IMR-90 (cell line): ENCODE data around the gene CFDP1. TPM values are rescaled to one million over a fixed set of nuclear protein-coding genes. Genes with fewer than 3 reads are reported as not detected.

Source experiments
- ATAC-seq: fragments of 200-7000 bp; cut with Tn5 transposase; 2 replicates; pipeline ENCODE4 v1.9.1; 2020; ENCODE audit warnings: low read depth, mild to moderate bottlenecking, moderate library complexity
- BruUV-seq: library from RNA; stranded (reverse); fragments of 400-500 nt; replicated peaks from 2 replicates; lab custom pipeline; 2021; lab: Mats Ljungman, UMichigan
- CTCF ChIA-PET: fragments of 300-600 bp; formaldehyde crosslinking; extraction: SDS; loops from one replicate; lab custom pipeline; 2021; ENCODE audit warnings: antibody characterized with exemption; lab: Yijun Ruan, JAX
- POLR2A ChIA-PET: fragments of 300-600 bp; sonication (Branson Sonifier 250); formaldehyde crosslinking; loops from one replicate; lab custom pipeline; 2022; ENCODE audit warnings: antibody characterized with exemption; ENCODE audit not compliant: unreplicated experiment; lab: Charles Lee
- DNase-seq: peaks from one replicate; pipeline ENCODE4 v3.0.0; 2013
- H2AFZ ChIP-seq: replicated peaks from 2 replicates; pipeline ENCODE3; 2013; ENCODE audit warnings: low read length, mild to moderate bottlenecking; ENCODE audit not compliant: poor library complexity
- H2AK5ac ChIP-seq: 2 replicates; pipeline ENCODE4 v1.6.1; 2013; ENCODE audit warnings: low read depth, low read length, inconsistent platforms
- H2AK9ac ChIP-seq: replicated peaks from 2 replicates; pipeline ENCODE3; 2013; ENCODE audit warnings: mild to moderate bottlenecking, low read depth, low read length, moderate library complexity; ENCODE audit not compliant: poor library complexity
- H2BK120ac ChIP-seq: 2 replicates; pipeline ENCODE4 v1.6.1; 2013; ENCODE audit warnings: low read depth, low read length, inconsistent platforms
- H2BK15ac ChIP-seq: 3 replicates; pipeline ENCODE4 v1.6.1; 2013; ENCODE audit warnings: low read depth, low read length, inconsistent platforms
- H2BK20ac ChIP-seq: 2 replicates; pipeline ENCODE4 v1.6.1; 2013; ENCODE audit warnings: low read depth, mild to moderate bottlenecking, inconsistent platforms, low read length, moderate library complexity
- H2BK5ac ChIP-seq: 2 replicates; pipeline ENCODE4 v1.6.1; 2013; ENCODE audit warnings: mild to moderate bottlenecking, low read depth, low read length, inconsistent platforms; ENCODE audit not compliant: poor library complexity, severe bottlenecking
- H3K14ac ChIP-seq: replicated peaks from 2 replicates; pipeline ENCODE4 v1.6.1; 2013; ENCODE audit warnings: low read depth, low read length, inconsistent platforms
- H3K18ac ChIP-seq: 2 replicates; pipeline ENCODE4 v1.6.1; 2013; ENCODE audit warnings: low read depth, low read length, control low read depth
- H3K23ac ChIP-seq: 2 replicates; pipeline ENCODE4 v1.6.1; 2013; ENCODE audit warnings: low read depth, low read length, inconsistent platforms
- H3K27ac ChIP-seq: 2 replicates; pipeline ENCODE4 v1.5.1; 2013; ENCODE audit warnings: mild to moderate bottlenecking, control low read depth, low read length; ENCODE audit not compliant: insufficient read depth
- H3K27me3 ChIP-seq: 2 replicates; pipeline ENCODE4 v1.6.1; 2013; ENCODE audit warnings: low read length; ENCODE audit not compliant: control insufficient read depth, insufficient read depth
- H3K36me3 ChIP-seq: 2 replicates; pipeline ENCODE4 v1.6.1; 2013; ENCODE audit warnings: low read length, mixed read lengths; ENCODE audit not compliant: control insufficient read depth, insufficient read depth
- H3K4ac ChIP-seq: 2 replicates; pipeline ENCODE4 v1.6.1; 2013; ENCODE audit warnings: low read depth, low read length, inconsistent platforms
- H3K4me1 ChIP-seq: 2 replicates; pipeline ENCODE4 v1.6.1; 2013; ENCODE audit warnings: low read length, mixed read lengths; ENCODE audit not compliant: control insufficient read depth, insufficient read depth
- H3K4me2 ChIP-seq: 2 replicates; pipeline ENCODE4 v1.6.1; 2013; ENCODE audit warnings: low read depth, mild to moderate bottlenecking, control low read depth, low read length, moderate library complexity
- H3K4me3 ChIP-seq: 2 replicates; pipeline ENCODE4 v1.5.1; 2013; ENCODE audit warnings: low read depth, mild to moderate bottlenecking, control low read depth, low read length, moderate library complexity; ENCODE audit not compliant: insufficient read depth
- H3K56ac ChIP-seq: 2 replicates; pipeline ENCODE4 v1.6.1; 2013; ENCODE audit warnings: low read length, inconsistent platforms; ENCODE audit not compliant: insufficient read depth; ENCODE audit errors: extremely low read depth
- H3K79me1 ChIP-seq, 2 experiments: 2 replicates each; pipeline ENCODE4 v1.6.1; 2013; ENCODE audit warnings: low read length in 2 of 2, inconsistent platforms in 1 of 2, low read depth in 1 of 2
- H3K9ac ChIP-seq: 2 replicates; pipeline ENCODE4 v1.6.1; 2013; ENCODE audit warnings: low read depth, low read length, control low read depth
- H3K9me1 ChIP-seq: 2 replicates; pipeline ENCODE4 v1.6.1; 2013; ENCODE audit warnings: low read length, inconsistent platforms; ENCODE audit not compliant: insufficient read depth
- H3K9me3 ChIP-seq: 2 replicates; pipeline ENCODE4 v1.6.1; 2013; ENCODE audit warnings: low read length; ENCODE audit not compliant: control insufficient read depth, insufficient read depth
- H4K20me1 ChIP-seq: 2 replicates; pipeline ENCODE4 v1.6.1; 2013; ENCODE audit warnings: low read length, inconsistent platforms; ENCODE audit not compliant: insufficient read depth
- H4K5ac ChIP-seq: 2 replicates; pipeline ENCODE4 v1.6.1; 2013; ENCODE audit warnings: mild to moderate bottlenecking, low read depth, low read length, control low read depth
- H4K8ac ChIP-seq, 2 experiments: 2 replicates each; pipeline ENCODE4 v1.6.1; 2013; ENCODE audit warnings: low read depth in 2 of 2, low read length in 2 of 2, control low read depth in 1 of 2, inconsistent platforms in 1 of 2
- H4K91ac ChIP-seq: 2 replicates; pipeline ENCODE4 v1.6.1; 2013; ENCODE audit warnings: low read depth, low read length, inconsistent platforms; ENCODE audit not compliant: insufficient read depth
- ELK1 ChIP-seq: fragments of 150-350 bp; IDR thresholded peaks from 2 replicates; pipeline ENCODE4 v1.6.1; 2016; ENCODE audit warnings: low read depth, mild to moderate bottlenecking, low read length, moderate library complexity, borderline replicate concordance
- FOS ChIP-seq: fragments of 150-350 bp; IDR thresholded peaks from 2 replicates; pipeline ENCODE4 v1.6.1; 2016; ENCODE audit warnings: low read depth, low read length
- MAFK ChIP-seq: IDR thresholded peaks from 2 replicates; pipeline ENCODE4 v1.6.1; 2012; ENCODE audit warnings: low read depth, low read length, improper control_type of control experiment
- MAZ ChIP-seq: IDR thresholded peaks from 2 replicates; pipeline ENCODE4 v1.6.1; 2012; ENCODE audit warnings: low read depth, mild to moderate bottlenecking, low read length, improper control_type of control experiment, moderate library complexity, borderline replicate concordance
- NFE2L2 ChIP-seq: fragments of 150-350 bp; IDR thresholded peaks from 2 replicates; pipeline ENCODE4 v1.6.1; 2016; ENCODE audit warnings: low read depth, mild to moderate bottlenecking, low read length
- RAD21 ChIP-seq: IDR thresholded peaks from 2 replicates; pipeline ENCODE4 v1.6.1; 2012; ENCODE audit warnings: low read length, improper control_type of control experiment
- SMC3 ChIP-seq: fragments of 150-350 bp; IDR thresholded peaks from 2 replicates; pipeline ENCODE4 v1.6.1; 2016; ENCODE audit warnings: low read depth, mild to moderate bottlenecking, antibody characterized with exemption, low read length, moderate library complexity
- WGBS, 2 experiments: methylation state at CpG; one replicate each; pipeline versions ENCODE4 v1.1.5 to v1.1.7; 2013; ENCODE audit warnings: missing lambda C conversion rate in 2 of 2; ENCODE audit not compliant: insufficient read length in 1 of 2; ENCODE audit errors: extremely low coverage in 2 of 2; 5-methylcytosine and 5-hydroxymethylcytosine counted together
- dilution Hi-C: fragments of 300-500 bp; cut with HindIII; formaldehyde crosslinking; loops from one replicate; pipeline ENCODE4 v1.14.3; 2018; ENCODE audit warnings: low sequenced_read_pairs; ENCODE audit not compliant: unreplicated experiment
- in situ Hi-C: fragments of 300-500 bp; cut with MboI; formaldehyde crosslinking; loops from 3 replicates; pipeline ENCODE4 v1.14.3; 2019; ENCODE audit warnings: low sequenced_read_pairs, inconsistent platforms, mixed read lengths
- intact Hi-C: fragments of 100-400 bp; cut with micrococcal nuclease; formaldehyde crosslinking; loops from 2 replicates; pipeline ENCODE4 v1.10.0; 2022
- polyA plus RNA-seq, 3 experiments: library from polyadenylated mRNA; depleted of rRNA; stranded (reverse); fragments of >200 nt; gene quantifications; 2 replicates each; pipeline ENCODE4 v1.2.3, GENCODE V29; 2012; ENCODE audit warnings: low replicate concordance in 1 of 3
- total RNA-seq: library from RNA; depleted of rRNA; stranded (reverse); fragments of >200 nt; gene quantifications from 2 replicates; pipeline ENCODE4 v1.2.3, GENCODE V29; 2012

CFDP1 gene
- total and polyA plus RNA-seq, 2 of the 4 experiments (the other 2 are of a cell fraction) = 15.6 to 38.7 TPM

- no peak for TF ChIP-seq SMC3
- TF ChIP-seq MAFK = peak; percentile 4; the same call in 1 of the 2 replicates
- no peak for TF ChIP-seq MAZ
- TF ChIP-seq FOS = no peak
- TF ChIP-seq NFE2L2 = peak; percentile 63
- peak; percentile 34; the same call in 1 of the 2 replicates for TF ChIP-seq ELK1
- no peak for TF ChIP-seq RAD21
- no peak overlapping the region for H3K18ac ChIP-seq
- no CpG with 5 or more reads among the region's 2 CpGs for WGBS, 2 experiments
- H3K56ac ChIP-seq = no peak overlapping the region
- DNase-seq (peak; percentile 75), ATAC-seq (peak; percentile 55)
- peak overlapping the region; percentile 69 for H2BK5ac ChIP-seq
- no peak overlapping the region for H3K23ac ChIP-seq
- CTCF ChIA-PET = interaction anchor here (0.6 to 2.2 kb wide), 5 partner anchors 12 to 203 kb away, joined by 3 to 12 read pairs (median 4); no protein-coding TSS in a partner anchor
- peak overlapping the region in 1 of 2 experiments; percentile 17; a peak in 2 of 4 replicates for H4K8ac ChIP-seq
- H3K4me2 ChIP-seq = no peak overlapping the region
- no peak overlapping the region for H3K27ac ChIP-seq
- H3K9me3 ChIP-seq = no peaks in the 10 kb centered on the region
- H2BK20ac ChIP-seq = no peak overlapping the region
- H3K14ac ChIP-seq = no peak overlapping the region
- no peak overlapping the region for H4K91ac ChIP-seq
- no peak overlapping the region for H2AK5ac ChIP-seq
- intact Hi-C loops (loop anchor here (1.0 to 5.0 kb wide), 2 partner anchors 62 to 170 kb away; partner anchors contain the start of gene TMEM170A), dilution Hi-C loops (no loop called here), in situ Hi-C loops (no loop called here)
- peaks cover 21 to 42% of the 10 kb centered on the region in 2 experiments for H3K79me1 ChIP-seq
- no peak overlapping the region for H2AK9ac ChIP-seq
- H3K36me3 ChIP-seq = peaks cover 10% of the 10 kb centered on the region
- H2BK15ac ChIP-seq = no peak overlapping the region
- BruUV-seq = no TSS peak
- peaks cover 6% of the 10 kb centered on the region; the same call in 1 of the 2 replicates for H3K9me1 ChIP-seq
- POLR2A ChIA-PET = no interaction called here
- H2BK120ac ChIP-seq = no peak overlapping the region
- H3K9ac ChIP-seq = peak overlapping the region; percentile 44; the same call in 1 of the 2 replicates
- H3K4ac ChIP-seq = no peak overlapping the region
- H3K4me1 ChIP-seq = peaks cover 4% of the 10 kb centered on the region; the same call in 1 of the 2 replicates
- H2AFZ ChIP-seq = no peak overlapping the region
- H4K20me1 ChIP-seq = no peaks in the 10 kb centered on the region
- H3K27me3 ChIP-seq = no peaks in the 10 kb centered on the region
- no peak overlapping the region for H4K5ac ChIP-seq
- H3K4me3 ChIP-seq = no peak overlapping the region
Observed at GRCh38 chr16:75402159-75402820, 31.0 kb downstream of the CFDP1 start.
